SK-N-SH (cell line): Measurements from ENCODE around the gene HSPA5. TPM values are rescaled to one million over a fixed set of nuclear protein-coding genes. Genes with fewer than 3 reads are reported as not detected.

Source experiments
- CTCF ChIA-PET: fragments of 300-600, 350-600 bp; formaldehyde crosslinking; extraction: SDS; loops from one replicate; lab custom pipeline; 2021; lab: Yijun Ruan, JAX
- POLR2A ChIA-PET: fragments of 350-600 bp; sonication (Branson Sonifier 250); formaldehyde crosslinking; extraction: SDS; loops from one replicate; lab custom pipeline; 2020; ENCODE audit warnings: antibody characterized with exemption, inconsistent platforms; lab: Yijun Ruan, JAX
- DNase-seq: peaks from one replicate; pipeline ENCODE4 v3.0.0; 2012
- H2AFZ ChIP-seq: fragments of 200-600 bp; sonication (generic); 2 replicates; pipeline ENCODE4 v1.8.1; 2016; ENCODE audit warnings: antibody characterized with exemption, mild to moderate bottlenecking, low read depth
- H3F3A ChIP-seq: fragments of 200-600 bp; sonication (generic); replicated peaks from 2 replicates; pipeline ENCODE3; 2016; ENCODE audit warnings: antibody characterized with exemption, mild to moderate bottlenecking; ENCODE audit not compliant: insufficient read depth
- H3K27ac ChIP-seq, 2 experiments: fragments of 200-500 bp in 1 of 2; fragments of 200-600 bp in 1 of 2; sonication (Bioruptor generic) in 1 of 2; sonication (generic), shearing (Covaris generic) in 1 of 2; 2 replicates each; pipeline versions ENCODE4 v1.5.1 to v1.6.1; 2014 to 2016; ENCODE audit warnings: low read depth in 2 of 2, inconsistent platforms in 1 of 2, low read length in 1 of 2, mild to moderate bottlenecking in 1 of 2, mixed read lengths in 1 of 2
- H3K27me3 ChIP-seq: fragments of 200-600 bp; sonication (generic), shearing (Covaris generic); 2 replicates; pipeline ENCODE4 v1.6.1; 2016; ENCODE audit warnings: mixed run types; ENCODE audit not compliant: insufficient read depth
- H3K36me3 ChIP-seq, 2 experiments: fragments of 200-500 bp in 1 of 2; fragments of 200-600 bp in 1 of 2; sonication (Bioruptor generic) in 1 of 2; sonication (generic) in 1 of 2; replicated peaks in 1 of 2; 2 replicates each; pipeline versions ENCODE3 to v1.5.1; 2014 to 2016; ENCODE audit warnings: low read length in 1 of 2, mild to moderate bottlenecking in 1 of 2; ENCODE audit not compliant: insufficient read depth in 2 of 2, control insufficient read depth in 1 of 2
- H3K4me1 ChIP-seq, 2 experiments: fragments of 200-500 bp in 1 of 2; fragments of 200-600 bp in 1 of 2; sonication (Bioruptor generic) in 1 of 2; sonication (generic), shearing (Covaris generic) in 1 of 2; 2 replicates each; pipeline versions ENCODE4 v1.5.1 to v1.6.1; 2014 to 2016; ENCODE audit warnings: low read depth in 1 of 2, low read length in 1 of 2, mixed run types in 1 of 2; ENCODE audit not compliant: insufficient read depth in 2 of 2, control insufficient read depth in 1 of 2
- H3K4me2 ChIP-seq: fragments of 200-600 bp; sonication (generic), shearing (Covaris generic); 2 replicates; pipeline ENCODE4 v1.6.1; 2017; ENCODE audit warnings: mixed run types
- H3K4me3 ChIP-seq, 2 experiments: fragments of 200-500 bp in 1 of 2; fragments of 200-600 bp in 1 of 2; sonication (Bioruptor generic) in 1 of 2; sonication (generic), shearing (Covaris generic) in 1 of 2; 2 replicates each; pipeline versions ENCODE4 v1.5.1 to v1.8.1; 2014 to 2016; ENCODE audit warnings: low read depth in 2 of 2, inconsistent platforms in 1 of 2, low read length in 1 of 2, mild to moderate bottlenecking in 1 of 2, mixed read lengths in 1 of 2, moderate library complexity in 1 of 2
- H3K79me2 ChIP-seq: fragments of 200-600 bp; sonication (generic); 2 replicates; pipeline ENCODE4 v1.8.1; 2017; ENCODE audit warnings: mild to moderate bottlenecking; ENCODE audit not compliant: insufficient read depth
- H3K9ac ChIP-seq: fragments of 200-600 bp; sonication (generic); 2 replicates; pipeline ENCODE4 v1.6.1; 2017; ENCODE audit warnings: mixed run types
- H3K9me2 ChIP-seq: fragments of 200-600 bp; sonication (generic); 2 replicates; pipeline ENCODE4 v1.6.1; 2017; ENCODE audit warnings: mixed run types
- H3K9me3 ChIP-seq: fragments of 200-600 bp; sonication (generic); 2 replicates; pipeline ENCODE4 v1.6.1; 2017; ENCODE audit warnings: mixed run types, mild to moderate bottlenecking, moderate library complexity
- H4K20me1 ChIP-seq: fragments of 200-600 bp; sonication (generic); 2 replicates; pipeline ENCODE4 v1.6.1; 2017; ENCODE audit warnings: mild to moderate bottlenecking, mixed run types; ENCODE audit not compliant: insufficient read depth
- CHD2 ChIP-seq: fragments of 150-350 bp; IDR thresholded peaks from 2 replicates; pipeline ENCODE4 v1.6.1; 2018; ENCODE audit warnings: low read length; ENCODE audit not compliant: partially characterized antibody
- EP300 ChIP-seq, 2 experiments: IDR thresholded peaks; 2 replicates each; pipeline versions ENCODE4 v1.4.0 to v1.6.1; 2012; ENCODE audit warnings: borderline replicate concordance in 1 of 2, low read depth in 1 of 2, low read length in 1 of 2
- GABPA ChIP-seq: IDR thresholded peaks from 2 replicates; pipeline ENCODE4 v1.4.0; 2012; ENCODE audit warnings: low read depth, mild to moderate bottlenecking
- MEF2A ChIP-seq: IDR thresholded peaks from 2 replicates; pipeline ENCODE4 v1.4.0; 2012; ENCODE audit warnings: low read depth, borderline replicate concordance
- PBX3 ChIP-seq: IDR thresholded peaks from 2 replicates; pipeline ENCODE4; 2012
- RAD21 ChIP-seq: IDR thresholded peaks from 2 replicates; pipeline ENCODE4 v1.6.1; 2012; ENCODE audit warnings: mild to moderate bottlenecking, low read length
- REST ChIP-seq: IDR thresholded peaks from 2 replicates; pipeline ENCODE4 v1.6.1; 2012; ENCODE audit warnings: mild to moderate bottlenecking, low read depth, low read length, moderate library complexity
- RXRA ChIP-seq: IDR thresholded peaks from 2 replicates; pipeline ENCODE4 v1.4.0; 2012; ENCODE audit warnings: low read depth, mild to moderate bottlenecking, borderline replicate concordance
- SIN3A ChIP-seq: IDR thresholded peaks from 2 replicates; pipeline ENCODE4 v1.6.1; 2012; ENCODE audit warnings: low read depth, mild to moderate bottlenecking, low read length, moderate library complexity, borderline replicate concordance
- TCF12 ChIP-seq: IDR thresholded peaks from 2 replicates; pipeline ENCODE4 v1.4.0; 2012
- USF1 ChIP-seq: IDR thresholded peaks from 2 replicates; pipeline ENCODE4 v1.4.0; 2012; ENCODE audit warnings: low read depth, borderline replicate concordance
- ZBTB33 ChIP-seq: IDR thresholded peaks from 2 replicates; pipeline ENCODE4 v1.4.0; 2012; ENCODE audit warnings: low read depth, borderline replicate concordance
- WGBS: methylation state at CpG from one replicate; pipeline ENCODE4 v1.1.6; 2017; ENCODE audit warnings: low lambda C conversion rate; 5-methylcytosine and 5-hydroxymethylcytosine counted together
- polyA plus RNA-seq, 3 experiments: library from polyadenylated mRNA; depleted of rRNA; stranded (reverse); fragments of >200 nt; gene quantifications; 2 replicates each; pipeline ENCODE4 v1.2.3, GENCODE V29; 2012

The HSPA5 gene
- polyA plus RNA-seq, 1 of the 3 experiments (the other 2 are of a cell fraction): 226 TPM

- peaks cover 33% of the 10 kb centered on the region for H4K20me1 ChIP-seq
- no peak for TF ChIP-seq USF1
- TF ChIP-seq GABPA: no peak
- no peak for TF ChIP-seq CHD2
- no peak for TF ChIP-seq SIN3A
- no peak for TF ChIP-seq RXRA
- TF ChIP-seq EP300 (IDR thresholded peaks at IDR 0.05; ENCODE audit: borderline replicate concordance in 1 of 2, low read depth in 1 of 2, low read length in 1 of 2): no peak
- TF ChIP-seq TCF12: no peak
- TF ChIP-seq ZBTB33: no peak
- no peak for TF ChIP-seq REST
- no peak for TF ChIP-seq MEF2A
- TF ChIP-seq, all 33 proteins: peak for 0
- no peak for DNase-seq
- Histone ChIP-seq H3K4me2 (no peak overlapping the region), H2AFZ (no peak overlapping the region), H3K27ac (no peak overlapping the region), H3F3A (peaks cover 7% of the 10 kb centered on the region), H3K9me2 (no peaks in the 10 kb centered on the region), H3K9ac (no peak overlapping the region), H3K4me1 (peaks cover 0 to 6% of the 10 kb centered on the region in 2 experiments; a peak in 1 of 4 replicates), H3K9me3 (no peaks in the 10 kb centered on the region), H3K27me3 (no peaks in the 10 kb centered on the region), H3K79me2 (peaks cover 99% of the 10 kb centered on the region), H3K36me3 (no peaks in the 10 kb centered on the region), H3K4me3 (no peak overlapping the region)
- POLR2A ChIA-PET: interaction anchor here (1.0 kb wide), 1 partner anchor 36 kb away, joined by 3 read pairs; no protein-coding TSS in a partner anchor
- WGBS: 97% methylated on average over 4 of the region's 4 CpGs
- CTCF ChIA-PET: no interaction called here
These were observed 35.6 kb upstream of the HSPA5 start for GRCh38 chr9:125276771-125277170.

GRCh38 chr9:125272697-125273096 lies 31.6 kb upstream of the HSPA5 start:
- Histone ChIP-seq H3K4me3 (no peak overlapping the region), H3K9ac (no peak overlapping the region), H3K9me3 (no peaks in the 10 kb centered on the region), H3K27me3 (no peaks in the 10 kb centered on the region), H3K4me2 (no peak overlapping the region), H3K79me2 (peaks cover 100% of the 10 kb centered on the region), H3K27ac (no peak overlapping the region), H3K36me3 (no peaks in the 10 kb centered on the region), H4K20me1 (peaks cover 25% of the 10 kb centered on the region), H3F3A (peaks cover 7% of the 10 kb centered on the region), H3K9me2 (no peaks in the 10 kb centered on the region), H3K4me1 (peaks cover 0 to 6% of the 10 kb centered on the region in 2 experiments; a peak in 1 of 4 replicates), H2AFZ (no peak overlapping the region)
- TF ChIP-seq RAD21 (no peak), PBX3 (no peak)
- CTCF ChIA-PET: interaction anchor here (1.1 to 1.4 kb wide), 3 partner anchors 10 to 17 kb away, joined by 3 to 4 read pairs (median 4); partner anchors contain the start of gene GAPVD1
- no peak for DNase-seq
- 91% methylated on average over 3 of the region's 3 CpGs for WGBS
- POLR2A ChIA-PET: no interaction called here
